HUDEP-2 (cell line): Measurements from ENCODE around the gene WASHC2A.
A peak's percentile ranks its signal among the peaks of the same experiment; 100 is the strongest.
"Not testable (repeated sequence)": the region's sequence is repeated elsewhere in the genome, so short reads cannot be mapped to it uniquely, and the experiment has no call there.

Experiments used
- DNase-seq, 76 experiments: peaks; one replicate each; lab custom pipeline; 2025; ENCODE audit not compliant: unreplicated experiment in 76 of 76; lab: John Stamatoyannopoulos, UW

The WASHC2A gene

DNA sequence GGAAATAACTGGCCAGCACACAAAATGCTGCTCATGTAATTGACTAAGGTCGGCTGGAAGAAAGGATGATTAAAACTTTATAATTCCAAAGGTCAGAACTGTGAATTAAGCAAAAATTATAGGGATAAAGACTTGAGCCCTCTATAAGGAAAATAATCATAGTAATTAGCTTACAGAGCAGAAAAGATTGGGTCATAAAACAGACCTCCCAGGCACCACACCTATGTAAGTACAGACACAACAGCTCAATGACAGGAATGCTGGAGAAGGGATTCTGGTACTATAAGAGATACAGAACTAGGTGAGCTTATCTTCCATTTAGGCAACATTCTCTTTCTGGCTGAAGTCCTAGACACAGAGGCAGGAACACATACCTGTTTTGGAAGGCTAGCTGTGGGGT is 9.0 kb upstream of the WASHC2A start:
- not testable (repeated sequence) for DNase-seq

DNA sequence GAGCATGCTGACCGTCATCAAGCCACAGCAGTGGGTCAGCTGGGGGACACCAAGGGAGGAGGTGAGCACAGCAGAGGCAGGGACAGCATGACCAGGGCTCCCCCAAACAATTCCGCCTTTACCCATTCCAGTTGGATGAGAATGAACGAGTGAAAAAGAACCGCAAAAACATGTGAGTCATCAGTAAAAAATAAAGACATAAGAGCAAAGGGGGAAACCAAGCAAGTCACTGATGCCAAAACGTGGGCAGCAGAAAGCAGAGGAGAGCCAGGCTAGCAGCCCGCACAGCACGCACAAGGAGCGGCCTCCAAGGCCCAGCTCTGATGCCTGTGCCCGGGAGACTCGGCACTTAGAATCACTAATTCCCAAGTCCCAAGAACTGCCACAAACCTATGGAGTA is 7.8 kb upstream of the WASHC2A start:
- not testable (repeated sequence) for DNase-seq

DNA sequence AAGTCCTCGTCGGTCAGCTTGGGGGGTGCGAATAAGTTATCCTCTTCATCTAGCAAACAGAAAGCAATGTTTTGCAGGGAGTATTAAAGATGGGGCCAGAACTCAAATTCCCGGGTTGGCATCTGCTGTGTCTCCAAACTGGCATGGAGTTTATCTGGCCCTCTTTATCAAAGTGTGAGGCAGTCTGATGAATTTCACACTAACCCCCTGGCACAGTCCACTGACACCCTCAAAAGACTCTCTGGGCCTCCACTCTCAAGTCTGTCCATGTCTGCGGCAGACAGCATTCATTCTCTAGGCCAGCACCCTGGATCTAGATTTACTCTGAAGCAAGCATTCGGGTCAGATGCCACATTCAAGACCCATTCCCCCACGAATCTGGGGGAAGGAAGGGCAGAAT is 6.2 kb upstream of the WASHC2A start:
- DNase-seq: not testable (repeated sequence)

DNA sequence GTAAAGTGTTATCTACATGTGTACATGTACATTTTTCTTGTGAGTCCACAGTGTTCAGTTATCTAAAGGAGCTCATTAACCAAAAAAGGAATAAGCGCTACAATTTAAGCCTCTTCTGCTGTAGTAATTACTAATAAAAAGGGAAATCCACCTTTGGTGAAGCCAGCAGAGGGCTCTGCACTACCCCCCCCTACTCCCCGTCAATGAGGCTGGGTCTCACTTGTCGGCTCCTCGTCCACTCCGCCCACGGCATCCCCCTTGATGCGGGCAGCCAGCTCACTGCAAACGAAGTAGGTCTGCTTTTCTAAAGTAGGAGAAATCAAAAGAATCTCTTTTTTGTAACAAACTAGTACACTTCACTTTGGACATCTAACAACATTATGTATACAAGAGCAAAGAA is 4.7 kb upstream of the WASHC2A start:
- no peak for DNase-seq

DNA sequence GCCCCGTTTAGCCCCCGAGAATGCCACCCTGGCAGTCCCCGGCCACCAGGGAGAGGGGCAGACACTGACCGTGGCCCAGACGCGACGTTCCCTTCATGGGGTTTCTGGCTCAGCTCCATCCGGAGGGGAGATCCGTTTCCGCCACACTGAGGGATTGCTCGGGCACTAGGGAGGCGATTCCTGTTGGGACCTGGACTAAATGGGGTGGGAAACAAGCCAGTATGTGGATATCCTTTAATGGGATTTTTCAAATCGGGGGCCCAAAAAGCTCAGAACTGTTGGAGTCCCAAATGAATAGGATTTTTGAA is 552 bp downstream of the WASHC2A start:
- DNase-seq: not testable (repeated sequence)

DNA sequence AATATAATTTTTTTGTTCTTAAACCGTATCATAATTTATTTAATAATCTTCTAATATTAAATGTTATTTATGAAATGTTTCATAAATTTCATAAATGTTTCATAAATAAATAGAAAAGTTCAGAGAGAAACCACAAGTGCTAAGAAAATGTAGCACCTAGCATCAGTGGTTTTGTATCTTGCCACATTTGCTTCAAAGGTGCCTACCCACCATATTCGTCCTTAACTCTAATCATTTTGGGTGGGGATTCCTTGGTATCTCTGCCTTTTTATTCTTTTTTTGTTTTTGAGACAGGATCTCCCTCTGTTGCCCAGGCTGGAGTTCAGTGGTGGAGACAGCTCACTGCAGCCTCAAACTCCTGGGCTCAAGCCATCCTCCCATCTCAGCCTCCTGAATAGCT is 7.4 kb downstream of the WASHC2A start:
- not testable (repeated sequence) for DNase-seq

DNA sequence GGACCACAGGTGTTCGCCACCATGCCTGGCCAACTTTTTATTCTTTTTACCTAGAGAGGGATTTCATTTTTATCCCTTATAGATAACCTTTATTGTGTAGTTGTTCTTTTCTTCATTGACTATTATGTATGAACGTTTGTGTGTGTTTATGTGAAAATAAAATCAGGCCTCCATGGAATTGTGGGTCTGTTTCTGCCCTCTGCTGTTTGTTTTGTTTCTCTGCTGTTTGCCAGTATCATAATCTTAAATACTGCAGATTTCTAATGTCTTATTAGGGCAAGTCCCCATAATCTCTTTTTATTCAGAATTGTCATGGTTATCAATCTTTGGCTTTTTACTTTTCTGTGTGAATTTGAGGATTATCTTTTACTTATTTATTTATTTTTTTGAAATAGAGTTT is 7.8 kb downstream of the WASHC2A start:
- peak in 1 of 76 experiments; percentile 6 for DNase-seq

DNA sequence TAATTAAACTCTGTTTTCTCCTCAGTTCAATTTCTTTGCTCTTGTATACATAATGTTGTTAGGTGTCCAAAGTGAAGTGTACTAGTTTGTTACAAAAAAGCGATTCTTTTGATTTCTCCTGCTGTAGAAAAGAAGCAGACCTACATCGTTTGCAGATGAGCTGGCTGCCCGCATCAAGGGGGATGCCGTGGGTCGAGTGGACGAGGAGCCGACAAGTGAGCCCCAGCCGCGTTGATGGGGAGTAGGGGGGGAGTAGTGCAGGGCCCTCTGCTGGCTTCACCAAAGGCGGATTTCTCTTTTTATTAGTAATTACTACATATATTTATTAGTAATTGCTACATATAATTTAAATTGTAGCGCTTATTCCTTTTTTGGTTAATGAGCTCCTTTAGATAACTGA is 23.6 kb downstream of the WASHC2A start:
- DNase-seq: not testable (repeated sequence)

DNA sequence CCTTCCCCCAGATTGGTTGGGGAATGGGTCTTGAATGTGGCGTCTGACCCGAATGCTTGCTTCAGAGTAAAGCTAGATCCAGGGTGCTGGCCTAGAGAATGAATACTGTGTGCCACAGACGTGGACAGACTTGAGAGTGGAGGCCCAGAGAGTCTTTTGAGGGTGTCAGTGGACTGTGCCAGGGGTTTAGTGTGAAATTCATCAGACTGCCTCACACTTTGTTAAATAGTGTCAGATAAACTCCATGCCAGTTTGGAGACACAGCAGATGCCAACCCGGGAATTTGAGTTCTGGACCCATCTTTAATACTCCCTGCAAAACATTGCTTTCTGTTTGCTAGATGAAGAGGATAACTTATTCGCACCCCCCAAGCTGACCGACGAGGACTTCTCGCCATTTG is 25.2 kb downstream of the WASHC2A start:
- not testable (repeated sequence) for DNase-seq

DNA sequence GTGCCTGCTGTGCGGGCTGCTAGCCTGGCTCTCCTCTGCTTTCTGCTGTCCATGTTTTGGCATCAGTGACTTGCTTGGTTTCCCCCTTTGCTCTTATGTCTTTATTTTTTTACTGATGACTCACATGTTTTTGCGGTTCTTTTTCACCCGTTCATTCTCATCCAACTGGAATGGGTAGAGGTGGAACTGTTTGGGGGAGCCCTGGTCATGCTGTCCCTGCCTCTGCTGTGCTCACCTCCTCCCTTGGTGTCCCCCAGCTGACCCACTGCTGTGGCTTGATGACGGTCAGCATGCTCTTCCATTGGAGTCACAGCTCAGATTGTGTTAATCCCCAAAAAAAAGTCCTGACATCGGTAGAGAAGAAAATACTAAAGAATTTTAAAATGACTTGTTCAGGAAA is 26.9 kb downstream of the WASHC2A start:
- not testable (repeated sequence) for DNase-seq

DNA sequence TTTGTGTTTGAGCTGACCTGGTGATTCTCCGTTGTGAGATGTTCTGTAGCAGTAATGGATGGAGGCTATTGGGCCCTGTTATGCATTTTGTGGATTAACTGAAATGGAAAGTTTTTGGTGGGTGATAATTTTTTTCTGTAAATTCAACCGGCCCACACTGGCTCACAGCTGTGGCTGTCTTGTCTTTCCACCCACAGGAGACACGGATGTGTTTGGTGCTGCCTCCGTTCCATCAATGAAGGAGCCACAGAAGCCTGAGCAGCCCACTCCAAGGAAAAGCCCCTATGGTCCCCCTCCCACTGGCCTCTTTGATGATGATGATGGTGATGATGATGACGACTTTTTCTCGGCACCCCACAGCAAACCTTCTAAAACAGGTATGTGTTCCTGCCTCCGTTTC is 27.6 kb downstream of the WASHC2A start:
- DNase-seq: not testable (repeated sequence)

DNA sequence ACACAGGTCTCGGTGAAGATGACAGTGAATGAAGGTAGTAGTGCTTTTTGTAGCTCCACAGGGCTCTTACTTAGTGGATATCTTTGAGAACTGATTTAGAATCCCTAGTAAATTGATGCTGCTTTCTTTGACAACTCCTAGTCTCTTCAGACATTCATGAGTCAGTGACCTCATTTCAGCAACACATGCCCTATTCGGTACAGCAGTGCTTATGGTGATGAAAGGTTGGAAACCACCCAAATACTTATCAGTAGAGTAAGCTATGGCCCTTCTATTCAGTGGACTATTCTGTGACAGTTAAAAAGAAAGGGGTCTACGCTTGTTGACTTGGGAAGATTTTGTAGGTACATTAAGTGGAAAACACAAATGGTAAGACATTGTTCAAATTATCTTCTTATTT is 29.0 kb downstream of the WASHC2A start:
- not testable (repeated sequence) for DNase-seq

DNA sequence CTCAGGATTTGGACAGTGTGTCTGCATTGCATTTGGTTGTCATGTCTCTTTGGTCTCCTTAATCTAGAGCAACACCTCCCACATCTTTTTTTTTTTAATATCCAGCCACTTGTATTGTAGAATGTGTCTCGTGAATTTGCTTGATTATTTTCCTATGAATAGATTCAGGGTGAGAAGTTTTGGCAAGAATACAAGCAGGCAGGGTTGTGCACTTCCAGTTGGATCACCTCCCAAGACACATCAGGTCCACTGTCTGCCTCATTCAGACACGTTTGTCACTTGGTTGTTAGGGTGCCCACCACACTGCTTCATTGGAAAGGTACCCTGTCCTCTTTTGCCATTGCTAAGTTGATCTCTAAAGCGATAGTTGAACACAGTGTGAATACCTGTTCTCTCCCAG is 30.9 kb downstream of the WASHC2A start:
- DNase-seq: not testable (repeated sequence)

DNA sequence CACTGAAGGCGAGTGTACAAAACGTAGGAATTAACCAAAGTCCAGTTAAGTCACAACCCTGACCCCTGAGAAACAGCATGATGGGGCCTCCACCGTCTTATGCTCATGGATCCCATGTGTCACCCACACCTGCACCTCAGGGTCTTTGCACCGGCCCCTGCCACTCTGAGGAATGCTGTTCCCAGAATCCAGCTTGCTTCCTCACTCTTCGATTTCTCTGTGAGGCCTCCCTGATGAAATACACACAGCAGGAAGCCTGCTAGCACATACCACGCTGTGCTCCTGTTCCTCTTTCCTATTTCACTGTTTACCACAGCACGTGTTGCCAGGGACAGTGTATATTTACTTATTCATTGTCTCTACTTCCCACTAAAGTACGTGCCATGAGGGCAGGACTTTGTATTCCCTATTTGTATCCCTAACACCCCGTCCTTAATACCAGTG is 33.4 kb downstream of the WASHC2A start:
- not testable (repeated sequence) for DNase-seq

DNA sequence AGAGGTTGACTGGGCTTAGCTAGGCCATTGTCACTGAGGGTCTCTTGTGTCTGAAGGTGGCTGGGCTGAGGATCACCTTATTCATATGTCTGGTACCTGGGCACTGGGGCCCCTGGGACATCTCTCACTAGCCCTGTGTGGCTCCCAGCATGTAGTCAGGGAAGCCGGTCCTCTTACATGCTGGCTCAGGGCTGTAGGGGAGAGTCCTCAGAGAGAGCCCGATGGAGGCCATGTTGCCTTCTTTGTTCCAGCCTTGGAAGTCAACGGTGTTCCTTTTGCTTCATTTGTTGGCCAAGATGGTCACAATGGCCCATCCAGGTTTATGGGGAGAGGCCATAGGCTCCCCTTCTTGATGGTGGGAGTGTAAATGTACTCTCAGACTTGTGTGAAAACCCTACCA is 34.0 kb downstream of the WASHC2A start:
- not testable (repeated sequence) for DNase-seq

DNA sequence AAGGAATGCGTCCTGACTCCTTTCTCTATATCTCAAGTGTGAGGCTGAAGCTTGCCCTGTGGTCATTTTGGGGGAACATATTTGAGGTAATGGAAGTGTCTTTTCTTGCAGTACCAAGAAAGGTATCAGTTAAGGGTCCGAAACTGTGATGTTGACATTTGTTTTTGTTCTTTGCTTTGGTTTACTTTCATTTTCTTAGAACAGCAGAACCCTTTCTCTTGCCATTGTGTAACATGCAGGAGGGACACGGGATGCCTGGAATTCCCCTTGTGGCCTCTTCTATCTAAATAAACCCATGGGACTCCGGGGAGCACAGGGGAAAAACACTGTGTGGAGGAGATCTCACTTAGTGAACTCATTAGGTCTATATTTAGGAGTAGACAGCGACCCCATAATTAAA is 34.5 kb downstream of the WASHC2A start:
- not testable (repeated sequence) for DNase-seq

DNA sequence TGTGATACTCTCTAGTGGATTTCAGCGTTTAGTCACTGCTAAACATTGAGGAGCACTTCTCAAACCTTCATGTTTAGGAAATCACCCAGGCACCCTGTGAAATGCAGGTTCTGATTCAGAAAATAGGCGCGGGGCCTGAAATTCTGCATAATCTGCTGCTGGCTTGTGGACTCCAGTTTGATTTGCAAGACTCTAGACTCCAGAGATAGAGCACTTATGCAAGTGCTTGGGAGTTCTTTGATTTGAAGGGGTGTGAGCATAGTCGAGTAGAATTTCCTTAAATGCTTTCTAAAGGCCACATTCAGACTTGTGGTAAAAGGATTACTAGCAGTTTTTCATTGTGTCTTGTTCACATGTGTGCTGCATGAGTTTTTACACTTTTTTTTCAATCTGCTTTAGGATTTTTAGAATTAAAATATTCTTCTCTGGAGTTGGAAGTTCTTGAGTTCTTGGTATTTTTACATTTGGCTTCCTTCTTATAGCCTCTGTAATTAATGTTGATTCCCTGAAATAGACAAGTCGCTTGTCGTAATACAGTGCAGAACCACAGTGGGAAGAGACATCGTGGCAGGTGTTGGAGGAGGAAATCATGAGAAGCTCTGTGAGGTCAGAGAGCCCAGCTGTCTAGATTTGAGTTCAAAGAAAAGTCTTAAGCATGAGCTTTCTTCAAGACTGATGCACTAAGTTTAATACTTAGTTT is 41.4 kb downstream of the WASHC2A start:
- DNase-seq: not testable (repeated sequence)

DNA sequence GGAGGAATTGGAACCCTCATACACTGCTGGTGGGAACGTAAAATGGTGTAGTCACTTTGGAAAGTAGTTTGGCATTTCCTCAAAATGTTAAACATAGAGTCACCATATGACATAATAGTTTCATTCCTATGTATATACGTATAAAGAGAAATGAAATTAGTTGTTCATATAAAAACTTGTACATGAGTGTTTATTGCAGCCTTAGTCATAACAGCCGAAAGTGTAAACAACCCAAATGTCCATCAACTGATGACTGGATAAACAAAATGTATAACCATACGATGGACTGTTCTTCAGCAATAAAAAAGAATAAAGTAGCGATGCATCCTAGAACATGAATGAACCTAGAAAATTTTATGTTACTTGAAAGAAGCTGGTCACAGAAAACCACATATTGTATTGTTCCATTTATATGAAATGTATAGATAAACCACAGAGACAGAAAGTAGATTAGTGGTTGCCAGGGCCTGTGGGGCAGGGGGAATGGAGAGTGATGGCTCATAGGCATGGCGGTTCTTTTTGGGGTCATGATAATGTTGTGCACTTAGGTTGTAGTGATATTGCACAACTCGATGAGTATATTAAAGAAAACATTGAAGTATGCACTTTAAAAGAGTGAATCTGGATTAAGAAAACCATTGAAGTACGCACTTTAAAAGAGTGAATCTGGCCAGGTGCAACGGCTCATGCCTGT is 44.8 kb downstream of the WASHC2A start:
- not testable (repeated sequence) for DNase-seq

DNA sequence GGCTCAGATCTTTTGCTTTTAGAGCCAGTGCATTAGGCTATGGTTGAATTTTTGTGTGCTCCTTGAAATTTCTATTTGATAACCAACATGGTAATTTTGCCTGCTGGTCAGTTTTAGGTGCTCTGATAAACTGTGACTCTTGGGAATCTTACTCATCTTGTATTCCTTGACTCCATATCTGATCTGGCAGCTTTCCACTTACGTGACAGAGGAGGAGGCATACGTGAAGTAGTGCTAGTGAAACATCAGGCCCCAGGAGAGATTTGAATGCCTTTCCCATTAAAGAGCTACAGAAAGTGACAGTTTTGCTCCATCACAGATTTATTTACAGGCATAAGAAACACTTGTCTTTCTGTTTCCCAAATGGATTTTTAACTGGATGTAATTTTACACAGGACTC is 59.0 kb downstream of the WASHC2A start:
- DNase-seq: not testable (repeated sequence)

DNA sequence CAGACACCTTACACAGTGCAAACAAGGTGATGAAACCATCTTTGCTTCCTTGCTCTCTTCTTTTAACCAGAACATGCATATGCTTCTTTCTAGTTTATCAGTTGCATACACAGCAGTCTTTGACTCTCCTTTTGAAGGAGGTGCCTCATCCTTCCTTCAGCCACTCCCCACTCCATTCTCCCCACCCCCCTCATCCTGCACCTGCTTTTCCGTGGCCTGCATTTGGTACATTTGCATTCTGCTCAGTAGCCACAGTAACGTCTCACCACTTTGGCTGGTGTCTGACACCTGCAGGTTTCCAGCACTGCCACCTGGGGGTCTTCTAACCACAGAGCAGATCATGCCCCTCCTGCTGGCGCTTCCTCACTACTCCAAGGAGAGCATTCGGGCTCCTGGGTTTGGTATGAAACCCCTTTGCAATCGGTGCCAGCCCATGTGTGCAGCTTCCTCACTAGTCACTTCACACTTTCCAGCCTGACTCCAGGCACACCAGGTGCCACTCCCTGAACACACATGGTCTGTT is 60.1 kb downstream of the WASHC2A start:
- DNase-seq: not testable (repeated sequence)

DNA sequence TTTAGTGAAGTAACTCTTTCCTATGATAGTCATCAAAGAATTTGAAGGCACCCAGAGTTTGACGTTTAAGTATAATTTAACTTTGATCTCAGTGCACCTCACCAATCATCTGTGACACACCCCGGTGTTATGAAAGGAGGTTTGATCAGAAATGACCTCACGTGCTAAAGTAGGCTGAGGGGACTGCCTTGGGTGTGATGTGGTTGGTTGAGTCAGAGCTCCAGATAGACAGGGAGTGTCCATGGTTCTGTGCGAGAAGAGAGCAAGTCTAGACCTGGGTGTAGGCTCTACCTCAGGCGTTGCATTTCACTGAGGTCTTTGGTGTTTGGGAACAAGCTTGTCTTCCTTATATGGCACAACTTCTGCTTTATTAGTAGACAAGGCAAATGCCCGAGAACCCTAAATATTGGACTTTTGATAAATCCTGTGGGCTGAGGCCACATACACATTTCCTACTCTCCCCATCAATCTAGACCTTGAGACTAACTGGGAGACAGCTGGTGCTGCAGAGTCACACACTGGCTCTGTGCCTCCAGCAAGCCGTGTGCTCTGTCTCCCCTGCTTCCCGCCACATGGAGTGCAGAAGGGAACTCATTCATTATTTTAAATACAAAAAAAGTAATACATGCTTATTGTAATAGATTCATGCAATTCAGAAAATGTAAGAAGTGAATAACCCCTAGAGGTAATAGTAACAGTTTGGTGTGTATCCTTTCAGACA is 63.7 kb downstream of the WASHC2A start:
- DNase-seq: not testable (repeated sequence)
